Hepatocyte (in vitro differentiated cells): ENCODE results near the gene TK1. TPM values are rescaled to one million over a fixed set of nuclear protein-coding genes. Genes with fewer than 3 reads are reported as not detected.
"Not testable (repeated sequence)": the region's sequence is repeated elsewhere in the genome, so short reads cannot be mapped to it uniquely, and the experiment has no call there.

ENCODE experiments used
- DNase-seq: peaks from one replicate; pipeline ENCODE4 v3.0.0-alpha.2; 2016; ENCODE audit warnings: low spot score
- H2AFZ ChIP-seq: fragments of 200-600 bp; sonication (generic); 2 replicates; pipeline ENCODE4 v1.6.0; 2016; ENCODE audit warnings: antibody characterized with exemption, mild to moderate bottlenecking
- H3K27ac ChIP-seq: fragments of 200-600 bp; sonication (generic); 2 replicates; pipeline ENCODE4 v1.5.1; 2016; ENCODE audit warnings: mild to moderate bottlenecking
- H3K27me3 ChIP-seq: fragments of 200-600 bp; sonication (generic); 2 replicates; pipeline ENCODE4 v1.6.1; 2016
- H3K36me3 ChIP-seq: fragments of 200-600 bp; sonication (generic); replicated peaks from 2 replicates; pipeline ENCODE4 v1.5.1; 2016; ENCODE audit warnings: low read depth; ENCODE audit not compliant: insufficient read depth
- H3K4me1 ChIP-seq: fragments of 200-600 bp; sonication (generic); 2 replicates; pipeline ENCODE4 v1.5.1; 2016; ENCODE audit warnings: mild to moderate bottlenecking, moderate library complexity; ENCODE audit not compliant: insufficient read depth
- H3K4me2 ChIP-seq: fragments of 200-600 bp; sonication (generic); 2 replicates; pipeline ENCODE4 v1.6.0; 2016
- H3K4me3 ChIP-seq: fragments of 200-600 bp; sonication (generic); 2 replicates; pipeline ENCODE4 v1.5.1; 2016; ENCODE audit warnings: mild to moderate bottlenecking
- H3K79me2 ChIP-seq: fragments of 200-600 bp; sonication (generic); 2 replicates; pipeline ENCODE4 v1.6.0; 2017; ENCODE audit warnings: mild to moderate bottlenecking
- H3K9me2 ChIP-seq: fragments of 200-600 bp; sonication (generic); replicated peaks from 2 replicates; pipeline ENCODE4 v1.6.0; 2017; ENCODE audit warnings: mild to moderate bottlenecking; ENCODE audit not compliant: insufficient read depth
- H3K9me3 ChIP-seq: fragments of 200-600 bp; sonication (generic); 2 replicates; pipeline ENCODE4 v1.5.1; 2016; ENCODE audit warnings: low read depth, mild to moderate bottlenecking
- H4K20me1 ChIP-seq: fragments of 200-600 bp; sonication (generic); 2 replicates; pipeline ENCODE4 v1.6.0; 2016; ENCODE audit warnings: mild to moderate bottlenecking; ENCODE audit not compliant: insufficient read depth, poor library complexity, severe bottlenecking
- EZH2 ChIP-seq: fragments of 200-600 bp; sonication (generic); IDR thresholded peaks from 2 replicates; pipeline ENCODE4 v1.6.1; 2016; ENCODE audit warnings: antibody characterized with exemption, mild to moderate bottlenecking, borderline replicate concordance
- EZH2phosphoT487 ChIP-seq: fragments of 200-600 bp; sonication (generic); IDR thresholded peaks from one replicate; pipeline ENCODE4 v1.6.1; 2018; ENCODE audit warnings: antibody characterized with exemption, mild to moderate bottlenecking, low read depth, moderate library complexity; ENCODE audit not compliant: unreplicated experiment, severe bottlenecking
- WGBS: methylation state at CpG from one replicate; pipeline ENCODE4 v1.1.6; 2016; ENCODE audit warnings: low lambda C conversion rate; ENCODE audit errors: missing lambda C conversion rate; 5-methylcytosine and 5-hydroxymethylcytosine counted together
- polyA plus RNA-seq: library from polyadenylated mRNA; unstranded; fragments of >200 nt; fragmentation: Nextera tagmentation; extraction: Ambion mirVana; gene quantifications from 2 replicates; pipeline ENCODE4 v1.2.1, GENCODE V29; 2016
- total RNA-seq: library from RNA; depleted of rRNA; stranded (reverse); fragments of >200 nt; gene quantifications from 2 replicates; pipeline ENCODE4 v1.2.3, GENCODE V29; 2014
- TF ChIP-seq, protein P1 (sequence below): fragments of 200-600 bp; sonication (generic); IDR thresholded peaks from 2 replicates; pipeline ENCODE4 v1.5.1; 2016; ENCODE audit warnings: antibody characterized with exemption, mild to moderate bottlenecking; ENCODE audit not compliant: poor library complexity

The TK1 gene
- total and polyA plus RNA-seq, 2 experiments from 2014 or later = 8.3 to 29.9 TPM

DNA sequence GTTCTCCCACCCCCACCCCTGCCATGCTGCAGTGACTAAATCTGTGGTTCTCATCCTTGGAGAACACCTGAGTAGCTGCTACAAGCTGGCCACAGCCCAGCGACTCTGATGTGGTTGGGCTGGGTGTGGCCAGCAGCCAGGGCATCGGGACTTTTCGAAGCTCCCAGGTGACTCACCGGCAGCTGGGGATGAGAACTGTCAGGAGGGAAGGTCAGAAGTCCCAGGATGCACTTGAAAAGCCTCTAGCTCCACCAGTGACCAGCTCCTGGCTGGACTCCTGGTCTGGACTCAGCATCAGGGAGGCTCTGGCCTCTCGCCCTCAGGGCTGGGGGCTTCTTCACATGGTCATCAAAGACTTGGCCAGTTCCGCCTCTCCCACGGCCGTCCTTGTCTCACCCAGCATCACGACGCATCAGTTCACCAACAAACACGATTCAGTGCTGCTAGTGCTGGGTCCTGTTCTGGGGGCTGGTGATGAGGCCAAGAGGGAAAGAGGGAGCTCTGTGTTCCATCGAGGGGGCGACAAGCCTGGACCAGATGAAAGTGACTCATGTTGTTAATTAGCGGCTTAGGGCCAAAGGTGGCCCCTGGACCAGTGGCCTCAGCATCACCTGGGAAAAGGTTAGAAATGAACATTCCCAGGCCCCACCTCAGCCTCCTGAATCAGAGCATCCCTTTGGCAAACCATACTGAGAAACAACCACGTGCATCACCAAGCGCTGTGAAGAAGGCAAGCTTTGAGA is 44.6 kb downstream of the TK1 start:
- Histone ChIP-seq H3K9me3 (no peaks in the 10 kb centered on the region), H2AFZ (no peak overlapping the region), H3K4me2 (no peak overlapping the region), H3K27me3 (no peaks in the 10 kb centered on the region), H3K79me2 (no peaks in the 10 kb centered on the region), H3K9me2 (no peaks in the 10 kb centered on the region), H3K36me3 (no peaks in the 10 kb centered on the region), H4K20me1 (no peaks in the 10 kb centered on the region), H3K4me3 (no peak overlapping the region), H3K4me1 (peaks cover 22% of the 10 kb centered on the region), H3K27ac (no peak overlapping the region)
- DNase-seq = peak; percentile 79
- 73% methylated on average over 16 of the region's 16 CpGs for WGBS
- TF ChIP-seq, protein P1, sequence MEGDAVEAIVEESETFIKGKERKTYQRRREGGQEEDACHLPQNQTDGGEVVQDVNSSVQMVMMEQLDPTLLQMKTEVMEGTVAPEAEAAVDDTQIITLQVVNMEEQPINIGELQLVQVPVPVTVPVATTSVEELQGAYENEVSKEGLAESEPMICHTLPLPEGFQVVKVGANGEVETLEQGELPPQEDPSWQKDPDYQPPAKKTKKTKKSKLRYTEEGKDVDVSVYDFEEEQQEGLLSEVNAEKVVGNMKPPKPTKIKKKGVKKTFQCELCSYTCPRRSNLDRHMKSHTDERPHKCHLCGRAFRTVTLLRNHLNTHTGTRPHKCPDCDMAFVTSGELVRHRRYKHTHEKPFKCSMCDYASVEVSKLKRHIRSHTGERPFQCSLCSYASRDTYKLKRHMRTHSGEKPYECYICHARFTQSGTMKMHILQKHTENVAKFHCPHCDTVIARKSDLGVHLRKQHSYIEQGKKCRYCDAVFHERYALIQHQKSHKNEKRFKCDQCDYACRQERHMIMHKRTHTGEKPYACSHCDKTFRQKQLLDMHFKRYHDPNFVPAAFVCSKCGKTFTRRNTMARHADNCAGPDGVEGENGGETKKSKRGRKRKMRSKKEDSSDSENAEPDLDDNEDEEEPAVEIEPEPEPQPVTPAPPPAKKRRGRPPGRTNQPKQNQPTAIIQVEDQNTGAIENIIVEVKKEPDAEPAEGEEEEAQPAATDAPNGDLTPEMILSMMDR = no peak
- no peak for TF ChIP-seq EZH2phosphoT487
- TF ChIP-seq EZH2 = no peak

DNA sequence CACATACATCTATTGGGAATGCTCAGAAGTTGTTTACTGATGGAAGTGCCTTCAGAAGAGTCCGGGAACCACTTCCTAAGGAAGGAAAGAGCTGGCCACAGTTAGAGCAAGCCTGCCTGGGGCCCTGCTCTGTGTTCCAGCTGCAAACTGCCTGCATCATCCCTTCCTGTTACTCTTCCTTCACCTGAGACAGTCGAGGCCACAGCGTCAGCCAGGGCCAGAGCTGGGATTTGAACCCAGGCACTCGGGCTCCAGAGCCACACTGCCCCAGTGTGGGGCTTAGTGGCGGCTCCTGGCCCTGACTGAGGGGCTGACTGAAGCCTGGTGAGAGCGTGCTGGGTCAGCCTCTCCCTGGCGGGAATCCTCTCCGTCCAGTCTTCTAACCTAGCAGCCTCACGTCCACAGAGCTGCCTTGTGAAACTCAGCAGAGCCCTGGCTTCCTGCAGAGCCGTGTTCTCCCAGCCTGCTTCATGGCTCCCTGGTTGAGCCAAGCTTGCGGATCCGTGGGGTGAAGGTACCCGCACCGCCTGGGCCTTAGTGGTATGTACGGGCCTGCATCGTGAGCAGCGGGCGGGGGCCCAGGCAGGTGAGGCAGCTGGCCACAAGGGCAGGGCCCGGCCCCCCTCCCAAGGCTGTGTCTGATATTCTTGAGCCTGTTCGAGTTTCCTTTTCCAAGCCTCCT is 45.3 kb downstream of the TK1 start:
- 92% methylated on average over 20 of the region's 20 CpGs for WGBS
- H2AFZ ChIP-seq = no peak overlapping the region

DNA sequence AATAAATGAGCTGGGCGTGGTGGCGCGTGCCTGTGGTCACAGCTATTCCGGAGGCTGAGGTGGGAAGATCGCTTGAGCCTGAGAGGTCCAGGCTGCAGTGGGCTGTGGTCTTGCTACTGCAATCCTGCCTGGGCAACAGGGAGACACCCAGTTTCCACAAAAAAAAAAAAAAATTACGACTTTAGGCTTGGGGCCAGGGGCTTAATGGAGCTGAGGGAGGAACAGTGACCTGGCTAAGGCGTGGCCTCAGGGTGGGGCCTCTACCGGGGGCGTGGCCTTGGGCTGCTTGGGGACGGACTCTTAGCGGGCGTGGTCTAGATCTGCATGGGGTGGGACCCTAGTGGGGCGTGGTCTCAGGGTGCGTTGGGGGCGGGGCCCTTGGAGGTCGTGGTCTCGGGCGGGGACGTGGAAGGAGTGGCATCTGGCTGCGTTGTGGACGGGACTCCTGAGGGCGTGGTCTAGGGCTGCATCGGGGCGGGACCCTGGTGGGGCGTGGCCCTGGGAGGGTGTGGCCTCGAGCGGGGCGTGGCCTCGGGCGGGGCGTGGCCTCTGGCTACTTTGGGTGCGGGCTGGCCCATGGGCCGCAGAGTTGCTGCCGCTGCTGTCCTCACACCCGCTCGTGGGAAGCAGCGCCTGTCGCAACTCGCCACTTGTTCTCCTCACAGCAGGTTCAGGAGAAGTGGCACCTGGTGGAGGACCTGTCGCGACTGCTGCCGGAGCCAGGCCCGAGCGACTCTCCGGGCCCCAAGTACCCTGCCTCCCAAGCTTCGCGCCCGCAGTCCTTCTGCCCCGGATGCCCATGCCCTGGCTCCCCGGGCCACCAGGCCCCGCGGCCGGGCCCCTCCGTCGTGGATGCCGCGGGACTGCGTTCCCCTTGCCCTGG is 46.4 kb downstream of the TK1 start:
- TF ChIP-seq, protein P1 = no peak
- H3K27me3 ChIP-seq = no peaks in the 10 kb centered on the region
- WGBS = 68% methylated on average over 24 of the region's 58 CpGs
- H3K36me3 ChIP-seq = no peaks in the 10 kb centered on the region
- H4K20me1 ChIP-seq = no peaks in the 10 kb centered on the region
- no peaks in the 10 kb centered on the region for H3K79me2 ChIP-seq
- DNase-seq = peak; percentile 88
- no peak overlapping the region for H3K4me3 ChIP-seq
- H3K27ac ChIP-seq = no peak overlapping the region
- H2AFZ ChIP-seq = no peak overlapping the region
- H3K4me2 ChIP-seq = peak overlapping the region; percentile 46
- no peaks in the 10 kb centered on the region for H3K9me2 ChIP-seq
- H3K4me1 ChIP-seq = peaks cover 16% of the 10 kb centered on the region
- H3K9me3 ChIP-seq = no peaks in the 10 kb centered on the region

More for the DNA sequence above, 45.3 kb downstream of the TK1 start:
- no peak overlapping the region for H3K4me3 ChIP-seq
- H4K20me1 ChIP-seq = no peaks in the 10 kb centered on the region
- no peak overlapping the region for H3K4me2 ChIP-seq
- H3K79me2 ChIP-seq = no peaks in the 10 kb centered on the region
- no peak for DNase-seq
- TF ChIP-seq EZH2phosphoT487 (no peak), EZH2 (no peak)
- TF ChIP-seq, protein P1 = no peak
- H3K4me1 ChIP-seq = peaks cover 22% of the 10 kb centered on the region
- no peak overlapping the region for H3K27ac ChIP-seq
- no peaks in the 10 kb centered on the region for H3K27me3 ChIP-seq
- no peaks in the 10 kb centered on the region for H3K9me2 ChIP-seq
- no peaks in the 10 kb centered on the region for H3K36me3 ChIP-seq
- H3K9me3 ChIP-seq = no peaks in the 10 kb centered on the region

DNA sequence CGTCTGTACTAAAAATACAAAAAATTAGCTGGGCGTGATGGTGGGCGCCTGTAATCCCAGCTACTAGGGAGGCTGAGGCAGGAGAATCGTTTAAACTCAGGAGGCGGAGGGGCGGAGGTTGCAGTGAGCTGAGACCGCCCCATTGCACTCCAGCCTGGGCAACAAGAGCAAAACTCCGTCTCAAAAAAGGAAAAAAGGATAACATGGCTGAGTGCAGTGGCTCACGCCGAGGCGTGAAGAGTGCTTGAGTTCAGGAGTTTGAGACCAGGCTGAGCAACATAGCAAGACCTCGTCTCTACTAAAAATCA is 47.0 kb downstream of the TK1 start:
- not testable (repeated sequence) for H3K79me2 ChIP-seq, H4K20me1 ChIP-seq, DNase-seq, H3K36me3 ChIP-seq, H3K27ac ChIP-seq, H3K27me3 ChIP-seq, H2AFZ ChIP-seq, H3K4me2 ChIP-seq, H3K4me3 ChIP-seq, H3K9me2 ChIP-seq, H3K9me3 ChIP-seq
- peaks cover 10% of the 10 kb centered on the region for H3K4me1 ChIP-seq
- WGBS = 96% methylated on average over 12 of the region's 12 CpGs
